K562 (cell line): ENCODE results near the gene LRCH1. TPM values are rescaled to one million over a fixed set of nuclear protein-coding genes. Genes with fewer than 3 reads are reported as not detected.

Experiments
- ATAC-seq: fragments of 200-7000 bp; cut with Tn5 transposase; 3 replicates; pipeline ENCODE4 v1.9.1; 2020; ENCODE audit warnings: moderate library complexity
- BruUV-seq: library from RNA; stranded (reverse); fragments of 400-500 nt; replicated peaks from 2 replicates; lab custom pipeline; 2021; lab: Mats Ljungman, UMichigan
- CTCF ChIA-PET: fragments of 300-600 bp; formaldehyde crosslinking; extraction: SDS; loops from one replicate; lab custom pipeline; 2021; ENCODE audit warnings: low intra/inter-chr PET ratio; lab: Yijun Ruan, JAX
- POLR2A ChIA-PET: fragments of 300-600, 350-650 bp; sonication (Branson Sonifier 250); formaldehyde crosslinking; extraction: SDS; loops from one replicate; lab custom pipeline; 2021; ENCODE audit warnings: antibody characterized with exemption, inconsistent platforms; lab: Yijun Ruan, JAX
- DNase-seq, 4 experiments: peaks; one replicate each; pipeline versions ENCODE4 v3.0.0 to v3.0.0-alpha.2; 2011 to 2018; ENCODE audit warnings: low spot score in 3 of 4, mixed read lengths in 3 of 4; ENCODE audit errors: extremely low read depth in 1 of 4
- FAIRE-seq: peaks from 2 replicates; lab custom pipeline; 2011; peaks lifted over from hg19 to GRCh38; lab: Jason Lieb, UNC
- H2AFZ ChIP-seq: 2 replicates; pipeline ENCODE4 v1.6.0; 2011; ENCODE audit warnings: low read depth, low read length, control low read depth, inconsistent platforms
- H3K27ac ChIP-seq: fragments of 200-600 bp; 3 replicates; pipeline ENCODE4 v1.8.0; 2011; ENCODE audit warnings: low read depth, mild to moderate bottlenecking, control low read depth, inconsistent platforms, low read length, moderate library complexity, mixed read lengths; ENCODE audit errors: extremely low read depth
- H3K27me3 ChIP-seq, 2 experiments: fragments of 300-600 bp in 1 of 2; 2 replicates in 1 of 2; 3 replicates in 1 of 2; pipeline versions ENCODE4 v1.6.0 to v1.8.0; 2011; ENCODE audit warnings: inconsistent platforms in 2 of 2, low read length in 2 of 2, mild to moderate bottlenecking in 1 of 2, mixed read lengths in 1 of 2, moderate library complexity in 1 of 2; ENCODE audit not compliant: control insufficient read depth in 2 of 2, insufficient read depth in 2 of 2
- H3K36me3 ChIP-seq: fragments of 300-600 bp; 3 replicates; pipeline ENCODE4 v1.8.0; 2011; ENCODE audit warnings: mild to moderate bottlenecking, low read length, inconsistent platforms; ENCODE audit not compliant: control insufficient read depth, insufficient read depth
- H3K4me1 ChIP-seq, 2 experiments: fragments of 200-600 bp in 1 of 2; replicated peaks in 1 of 2; 2 replicates in 1 of 2; 3 replicates in 1 of 2; pipeline versions ENCODE4 v1.5.1 to v1.8.0; 2011; ENCODE audit warnings: inconsistent platforms in 2 of 2, low read length in 2 of 2, mild to moderate bottlenecking in 1 of 2, mixed read lengths in 1 of 2, moderate library complexity in 1 of 2; ENCODE audit not compliant: control insufficient read depth in 2 of 2, insufficient read depth in 2 of 2
- H3K4me2 ChIP-seq: 2 replicates; pipeline ENCODE4 v1.6.1; 2011; ENCODE audit warnings: low read length, control low read depth, inconsistent platforms, mixed read lengths; ENCODE audit not compliant: insufficient read depth
- H3K4me3 ChIP-seq: fragments of 200-600 bp; sonication (generic), shearing (Covaris generic); 2 replicates; pipeline ENCODE4 v1.5.1; 2016; ENCODE audit warnings: control low read depth, inconsistent platforms
- H3K79me2 ChIP-seq: fragments of 200-600 bp; 3 replicates; pipeline ENCODE4 v1.8.0; 2011; ENCODE audit warnings: low read length, inconsistent platforms; ENCODE audit not compliant: control insufficient read depth, insufficient read depth
- H3K9ac ChIP-seq, 2 experiments: 2 replicates each; pipeline versions ENCODE4 v1.6.0 to v1.6.1; 2011; ENCODE audit warnings: low read depth in 2 of 2, low read length in 2 of 2, control low read depth in 1 of 2, inconsistent platforms in 1 of 2, mild to moderate bottlenecking in 1 of 2, mixed read lengths in 1 of 2; ENCODE audit not compliant: insufficient read depth in 1 of 2
- H3K9me1 ChIP-seq: one replicate; pipeline ENCODE4 v1.6.0; 2011; ENCODE audit warnings: inconsistent platforms, mild to moderate bottlenecking, low read length, moderate library complexity; ENCODE audit not compliant: control insufficient read depth, insufficient read depth
- H3K9me3 ChIP-seq: replicated peaks from 2 replicates; pipeline ENCODE4 v1.5.1; 2011; ENCODE audit warnings: low read depth, low read length, inconsistent platforms; ENCODE audit not compliant: control insufficient read depth, insufficient read depth
- H4K20me1 ChIP-seq: replicated peaks from 2 replicates; pipeline ENCODE4 v1.6.1; 2011; ENCODE audit warnings: low read length, inconsistent platforms, mixed read lengths; ENCODE audit not compliant: control insufficient read depth, insufficient read depth
- EHMT2 ChIP-seq: fragments of 450-650 bp; IDR thresholded peaks from 2 replicates; pipeline ENCODE4 v1.6.1; 2018; ENCODE audit warnings: antibody characterized with exemption
- GATA2 ChIP-seq: sonication (generic); formaldehyde crosslinking; IDR thresholded peaks from 2 replicates; pipeline ENCODE4 v1.4.0; 2020; ENCODE audit warnings: mild to moderate bottlenecking, missing genetic modification reagents
- HNRNPH1 ChIP-seq: fragments of 200-400 bp; formaldehyde crosslinking; optimal IDR thresholded peaks from 2 replicates; pipeline ENCODE3; 2017; ENCODE audit warnings: low read depth, mild to moderate bottlenecking, low read length, moderate library complexity
- ILK ChIP-seq: fragments of 450-650 bp; IDR thresholded peaks from 2 replicates; pipeline ENCODE4 v1.6.1; 2016; ENCODE audit warnings: missing genetic modification characterization, low read depth, mild to moderate bottlenecking, missing compliant biosample characterization, moderate library complexity, borderline replicate concordance
- KDM2B ChIP-seq: fragments of 250-450 bp; sonication (Bioruptor Pico); IDR thresholded peaks from 2 replicates; pipeline ENCODE4 v1.8.0; 2021; ENCODE audit warnings: mild to moderate bottlenecking, moderate library complexity
- MBD2 ChIP-seq: sonication (generic); IDR thresholded peaks from 2 replicates; pipeline ENCODE4 v1.6.1; 2016; ENCODE audit warnings: low read depth, borderline replicate concordance
- NFXL1 ChIP-seq: fragments of 450-650 bp; formaldehyde crosslinking; IDR thresholded peaks from 2 replicates; pipeline ENCODE4 v1.4.0; 2021; ENCODE audit warnings: mild to moderate bottlenecking
- RBM14 ChIP-seq: fragments of 200-400 bp; formaldehyde crosslinking; IDR thresholded peaks from 2 replicates; pipeline ENCODE4 v1.6.1; 2018; ENCODE audit warnings: low read depth, mild to moderate bottlenecking, low read length, moderate library complexity, borderline replicate concordance; ENCODE audit not compliant: insufficient read depth
- SNAPC5 ChIP-seq: fragments of 250-450 bp; sonication (Bioruptor Pico); IDR thresholded peaks from 2 replicates; pipeline ENCODE4 v1.8.0; 2021; ENCODE audit warnings: moderate library complexity, mild to moderate bottlenecking, inconsistent platforms
- SREBF2 ChIP-seq: sonication (generic); formaldehyde crosslinking; IDR thresholded peaks from 2 replicates; pipeline ENCODE4 v1.4.0; 2020; ENCODE audit warnings: mild to moderate bottlenecking, missing genetic modification reagents
- THRB ChIP-seq: fragments of 450-650 bp; formaldehyde crosslinking; conservative IDR thresholded peaks from 2 replicates; pipeline ENCODE4 v1.4.0; 2022; ENCODE audit warnings: mild to moderate bottlenecking, missing genetic modification characterization
- ZNF184 ChIP-seq: sonication (generic); formaldehyde crosslinking; IDR thresholded peaks from 2 replicates; pipeline ENCODE4 v1.5.0; 2020; ENCODE audit warnings: missing genetic modification reagents
- ZNF253 ChIP-seq: fragments of 250-450 bp; sonication (Bioruptor Pico); conservative IDR thresholded peaks from 2 replicates; pipeline ENCODE4 v1.6.1; 2021; ENCODE audit warnings: mild to moderate bottlenecking
- WGBS: fragments of 100-300 bp; shearing (Covaris generic); methylation state at CpG from one replicate; pipeline ENCODE4 v1.1.6; 2016; ENCODE audit warnings: low coverage, mixed read lengths; ENCODE audit not compliant: insufficient coverage; ENCODE audit errors: missing lambda C conversion rate; 5-methylcytosine and 5-hydroxymethylcytosine counted together
- in situ Hi-C: fragments of 300-500 bp; cut with MboI; formaldehyde crosslinking; loops from 4 replicates; pipeline ENCODE4 v1.15.0; 2018; ENCODE audit warnings: inconsistent platforms, mixed read lengths
- intact Hi-C: fragments of 100-400 bp; cut with micrococcal nuclease; formaldehyde crosslinking; loops from 2 replicates; pipeline ENCODE4 v1.14.2; 2022
- polyA plus RNA-seq, 8 experiments: library from polyadenylated mRNA; depleted of rRNA in 4 of 8; stranded (reverse) in 5 of 8; unstranded in 3 of 8; fragments of >200 nt; fragmentation: Nextera tagmentation in 2 of 8; fragmentation: Illumina TruSeq in 1 of 8; extraction: Ambion mirVana in 2 of 8; extraction: Trizol in 1 of 8; gene quantifications; 2 replicates each; pipeline versions ENCODE4 v1.2.1 to v1.2.3, GENCODE V29; 2011 to 2014; ENCODE audit warnings: inconsistent platforms in 1 of 8, missing spikeins in 1 of 8
- total RNA-seq, 7 experiments: library from RNA; depleted of rRNA in 6 of 7; stranded (reverse); fragments of >200 nt in 6 of 7; fragmentation: Illumina TruSeq in 2 of 7; extraction: Trizol in 2 of 7; gene quantifications; 2 replicates each; pipeline versions ENCODE4 v1.2.1 to v1.2.3, GENCODE V29; 2011 to 2021; ENCODE audit warnings: low replicate concordance in 1 of 7

Gene LRCH1
- total and polyA plus RNA-seq, 9 of the 15 experiments (the other 6 are each of a cell fraction or from before 2014, with no cell fraction given) = 1.1 to 6.8 (median 3.7) TPM

GRCh38 chr13:46575818-46576221 lies 22.9 kb downstream of the LRCH1 start:
- H3K36me3 ChIP-seq = no peaks in the 10 kb centered on the region
- peaks cover 26% of the 10 kb centered on the region; the same call in 1 of the 2 replicates for H4K20me1 ChIP-seq
- no peak for FAIRE-seq
- H3K9ac ChIP-seq = no peak overlapping the region
- H3K9me1 ChIP-seq = no peaks in the 10 kb centered on the region
- no peak for DNase-seq
- CTCF ChIA-PET = no interaction called here
- TF ChIP-seq ILK (tag) (no peak), THRB (no peak), KDM2B (CRISPR knock-in tag) (no peak), ZNF253 (CRISPR knock-in tag) (no peak), ZNF184 (CRISPR knock-in tag) (no peak), RBM14 (no peak), SREBF2 (no peak), HNRNPH1 (no peak), EHMT2 (no peak), GATA2 (CRISPR knock-in tag) (no peak), SNAPC5 (CRISPR knock-in tag) (no peak), MBD2 (no peak), NFXL1 (no peak)
- TF ChIP-seq, all 486 proteins: peak for 0
- H3K27ac ChIP-seq = no peak overlapping the region
- H3K79me2 ChIP-seq = peaks cover 5% of the 10 kb centered on the region; the same call in 1 of the 3 replicates
- no peaks in the 10 kb centered on the region for H3K27me3 ChIP-seq
- ATAC-seq = no peak
- no TSS peak for BruUV-seq
- H3K4me1 ChIP-seq = no peaks in the 10 kb centered on the region
- H3K4me2 ChIP-seq = no peak overlapping the region
- POLR2A ChIA-PET = no interaction called here
- H3K4me3 ChIP-seq = no peak overlapping the region
- intact Hi-C loops (no loop called here), in situ Hi-C loops (no loop called here)
- 42% methylated on average over 5 of the region's 5 CpGs for WGBS
- no peak overlapping the region for H2AFZ ChIP-seq
- H3K9me3 ChIP-seq = no peaks in the 10 kb centered on the region
